Stomach (tissue), 4 donors: ENCODE data around the gene FRAS1.

Source experiments
- EP300 ChIP-seq: sonication (generic); formaldehyde crosslinking; IDR thresholded peaks from one replicate; pipeline ENCODE4 v1.6.1; 2017; ENCODE audit warnings: antibody characterized with exemption
- POLR2A ChIP-seq, 4 donors: fragments of 450-650 bp; IDR thresholded peaks; one replicate each; pipeline ENCODE4 v1.6.1; 2016; ENCODE audit warnings: antibody characterized with exemption in 4 of 4, control low read depth in 2 of 4, mild to moderate bottlenecking in 1 of 4, moderate library complexity in 1 of 4
- POLR2AphosphoS5 ChIP-seq, 3 donors: sonication (generic); formaldehyde crosslinking; IDR thresholded peaks; one replicate each; pipeline ENCODE4 v1.6.1; 2016; ENCODE audit warnings: antibody characterized with exemption in 3 of 3
- TF ChIP-seq, protein P1 (sequence below), 7 experiments: fragments of 450-650 bp in 4 of 7; fragments of 200-600 bp in 3 of 7; sonication (generic) in 3 of 7; IDR thresholded peaks; one replicate each; pipeline ENCODE4 v1.5.1; 2016 to 2019; ENCODE audit warnings: antibody characterized with exemption in 7 of 7, control low read depth in 2 of 7, mild to moderate bottlenecking in 1 of 7

DNA sequence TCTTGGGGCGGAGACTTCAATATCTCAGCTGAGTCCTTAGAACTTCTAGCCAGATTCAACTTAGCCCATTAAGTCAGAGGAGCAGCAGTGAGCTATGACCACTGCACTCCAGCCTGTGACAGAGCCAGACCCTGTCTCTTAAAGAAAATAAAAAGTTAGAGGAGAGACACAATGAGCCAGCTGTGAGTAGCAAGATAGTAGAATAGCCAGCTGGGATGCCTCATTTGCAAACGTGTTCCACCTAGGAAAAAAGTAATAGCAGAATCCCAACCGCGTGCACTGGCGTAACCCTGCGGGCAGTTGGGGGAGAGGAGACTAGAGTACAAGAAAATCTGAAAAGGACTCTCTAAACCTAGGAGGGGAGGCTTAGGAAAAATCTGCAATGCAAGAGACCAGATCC is 361.3 kb downstream of the FRAS1 start:
- TF ChIP-seq POLR2A (IDR thresholded peaks at IDR 0.05): no peak
- TF ChIP-seq EP300: no peak
- TF ChIP-seq, protein P1, sequence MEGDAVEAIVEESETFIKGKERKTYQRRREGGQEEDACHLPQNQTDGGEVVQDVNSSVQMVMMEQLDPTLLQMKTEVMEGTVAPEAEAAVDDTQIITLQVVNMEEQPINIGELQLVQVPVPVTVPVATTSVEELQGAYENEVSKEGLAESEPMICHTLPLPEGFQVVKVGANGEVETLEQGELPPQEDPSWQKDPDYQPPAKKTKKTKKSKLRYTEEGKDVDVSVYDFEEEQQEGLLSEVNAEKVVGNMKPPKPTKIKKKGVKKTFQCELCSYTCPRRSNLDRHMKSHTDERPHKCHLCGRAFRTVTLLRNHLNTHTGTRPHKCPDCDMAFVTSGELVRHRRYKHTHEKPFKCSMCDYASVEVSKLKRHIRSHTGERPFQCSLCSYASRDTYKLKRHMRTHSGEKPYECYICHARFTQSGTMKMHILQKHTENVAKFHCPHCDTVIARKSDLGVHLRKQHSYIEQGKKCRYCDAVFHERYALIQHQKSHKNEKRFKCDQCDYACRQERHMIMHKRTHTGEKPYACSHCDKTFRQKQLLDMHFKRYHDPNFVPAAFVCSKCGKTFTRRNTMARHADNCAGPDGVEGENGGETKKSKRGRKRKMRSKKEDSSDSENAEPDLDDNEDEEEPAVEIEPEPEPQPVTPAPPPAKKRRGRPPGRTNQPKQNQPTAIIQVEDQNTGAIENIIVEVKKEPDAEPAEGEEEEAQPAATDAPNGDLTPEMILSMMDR (IDR thresholded peaks at IDR 0.05): no peak
- TF ChIP-seq POLR2AphosphoS5 (IDR thresholded peaks at IDR 0.05): no peak
